ENCODE data around the gene MCFD2. TPM values are rescaled to one million over a fixed set of nuclear protein-coding genes. Genes with fewer than 3 reads are reported as not detected.

MCFD2 gene
- total RNA-seq, 5 donors from 2014 or later (not counting 1 experiment from before 2014, with no cell fraction given), result 30.8 to 44.0 (median 35.2) TPM

DNA sequence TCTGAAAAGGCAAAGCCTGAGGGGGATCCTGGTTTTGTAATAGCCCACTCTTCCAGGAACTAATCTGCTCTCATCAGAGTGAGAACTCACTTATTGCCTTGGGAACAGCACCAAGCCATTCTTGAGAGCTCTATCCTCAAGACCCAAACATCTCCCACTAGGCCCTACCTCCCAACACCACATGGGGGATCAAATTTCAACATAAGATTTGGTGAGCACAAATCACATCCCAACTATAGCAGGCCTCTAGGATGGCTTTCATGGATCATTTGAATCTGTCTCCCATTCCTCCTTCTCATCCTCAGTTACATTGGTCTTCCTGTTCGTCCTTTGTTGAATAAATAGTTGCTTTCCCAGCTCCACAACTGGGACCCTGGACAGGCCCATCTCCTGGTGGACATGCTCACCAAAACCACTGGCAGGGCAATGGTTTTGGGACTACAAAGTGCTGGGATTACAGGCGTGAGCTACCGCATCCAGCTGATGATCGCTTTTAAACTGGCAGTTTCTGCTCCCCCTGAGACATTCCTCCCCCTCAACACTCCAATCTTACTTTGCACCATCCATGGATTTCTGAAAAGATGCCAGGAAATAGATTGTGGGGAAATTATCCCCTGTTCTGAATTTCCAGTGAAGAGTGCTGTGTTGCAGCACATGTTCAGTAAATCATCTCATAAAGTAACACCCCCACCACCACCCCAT, 42.6 kb downstream of the MCFD2 start:
- Histone ChIP-seq H3K4me1 (ENCODE audit: control insufficient read depth in 1 of 2, extremely low read depth in 1 of 2, insufficient read depth in 2 of 2, low read length in 2 of 2) (no peaks in the 10 kb centered on the region), H3K27ac (ENCODE audit: low read length) (no peak overlapping the region), H3K27me3 (replicated peaks in 1 of 2; ENCODE audit: control insufficient read depth in 2 of 2, extremely low read depth in 1 of 2, insufficient read depth in 2 of 2, low read length in 1 of 2) (peaks cover 0 to 22% of the 10 kb centered on the region in 2 experiments), H3K36me3 (ENCODE audit: control insufficient read depth in 2 of 2, extremely low read depth in 1 of 2, insufficient read depth in 1 of 2, low read length in 1 of 2) (no peaks in the 10 kb centered on the region), H3K9me3 (no peaks in the 10 kb centered on the region), H3K4me3 (ENCODE audit: control insufficient read depth in 1 of 2, extremely low read depth in 1 of 2, low read length in 1 of 2) (no peak overlapping the region)
- ChIA-PET POLR2A (no interaction called here), CTCF (no interaction called here)
- DNase-seq, result no peak
- 40% methylated on average over 1 of the region's 4 CpGs for WGBS (ENCODE audit: insufficient coverage)
- Mint-ChIP-seq H3K36me3 (no peaks in the 10 kb centered on the region), H3K4me1 (no peaks in the 10 kb centered on the region), H3K27ac (no peak overlapping the region), H3K27me3 (peaks cover 7 to 16% of the 10 kb centered on the region in 2 donors), H3K4me3 (no peak overlapping the region), H3K9me3 (no peaks in the 10 kb centered on the region)
- no peak for ATAC-seq (replicated peaks in 1 of 4)

DNA sequence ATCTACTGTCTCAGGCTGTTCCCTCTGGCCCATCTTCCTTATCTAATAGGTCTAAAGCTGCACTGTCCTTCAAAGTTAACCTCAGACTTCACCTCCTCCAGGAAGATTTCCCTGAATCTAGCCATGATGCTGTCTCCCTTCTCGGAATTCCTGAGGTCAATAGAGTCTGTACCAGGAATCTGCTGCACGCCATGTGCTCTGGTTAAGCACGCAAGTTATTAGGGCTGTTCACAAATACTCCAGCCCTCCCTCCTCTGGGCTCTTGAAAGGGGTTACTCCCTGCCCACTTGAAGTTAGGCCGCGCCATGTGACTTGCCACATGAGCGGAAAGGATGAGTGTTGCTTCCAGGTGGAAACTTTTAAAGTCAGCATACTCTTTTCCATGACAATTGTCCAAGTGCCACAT, 43.6 kb downstream of the MCFD2 start:
- no peak for DNase-seq
- H3K27me3 ChIP-seq (replicated peaks in 1 of 2; ENCODE audit: control insufficient read depth in 2 of 2, extremely low read depth in 1 of 2, insufficient read depth in 2 of 2, low read length in 1 of 2), result peaks cover 0 to 22% of the 10 kb centered on the region in 2 experiments
- H3K27ac ChIP-seq (ENCODE audit: low read length), result no peak overlapping the region
- H3K36me3 ChIP-seq (ENCODE audit: control insufficient read depth in 2 of 2, extremely low read depth in 1 of 2, insufficient read depth in 1 of 2, low read length in 1 of 2), result no peaks in the 10 kb centered on the region
- H3K4me3 ChIP-seq (ENCODE audit: control insufficient read depth in 1 of 2, extremely low read depth in 1 of 2, low read length in 1 of 2), result no peak overlapping the region
- WGBS (ENCODE audit: insufficient coverage), result 91% methylated on average over 6 of the region's 6 CpGs
- no peak overlapping the region for H3K27ac Mint-ChIP-seq
- no peak for ATAC-seq (replicated peaks in 1 of 4)
- ChIA-PET CTCF (no interaction called here), POLR2A (no interaction called here)
- no peaks in the 10 kb centered on the region for H3K9me3 ChIP-seq
- no peak overlapping the region for H3K4me3 Mint-ChIP-seq
- peaks cover 7 to 16% of the 10 kb centered on the region in 2 donors for H3K27me3 Mint-ChIP-seq
- H3K4me1 Mint-ChIP-seq, result no peaks in the 10 kb centered on the region
- H3K9me3 Mint-ChIP-seq, result no peaks in the 10 kb centered on the region
- H3K36me3 Mint-ChIP-seq, result no peaks in the 10 kb centered on the region
- H3K4me1 ChIP-seq (ENCODE audit: control insufficient read depth in 1 of 2, extremely low read depth in 1 of 2, insufficient read depth in 2 of 2, low read length in 2 of 2), result no peaks in the 10 kb centered on the region

DNA sequence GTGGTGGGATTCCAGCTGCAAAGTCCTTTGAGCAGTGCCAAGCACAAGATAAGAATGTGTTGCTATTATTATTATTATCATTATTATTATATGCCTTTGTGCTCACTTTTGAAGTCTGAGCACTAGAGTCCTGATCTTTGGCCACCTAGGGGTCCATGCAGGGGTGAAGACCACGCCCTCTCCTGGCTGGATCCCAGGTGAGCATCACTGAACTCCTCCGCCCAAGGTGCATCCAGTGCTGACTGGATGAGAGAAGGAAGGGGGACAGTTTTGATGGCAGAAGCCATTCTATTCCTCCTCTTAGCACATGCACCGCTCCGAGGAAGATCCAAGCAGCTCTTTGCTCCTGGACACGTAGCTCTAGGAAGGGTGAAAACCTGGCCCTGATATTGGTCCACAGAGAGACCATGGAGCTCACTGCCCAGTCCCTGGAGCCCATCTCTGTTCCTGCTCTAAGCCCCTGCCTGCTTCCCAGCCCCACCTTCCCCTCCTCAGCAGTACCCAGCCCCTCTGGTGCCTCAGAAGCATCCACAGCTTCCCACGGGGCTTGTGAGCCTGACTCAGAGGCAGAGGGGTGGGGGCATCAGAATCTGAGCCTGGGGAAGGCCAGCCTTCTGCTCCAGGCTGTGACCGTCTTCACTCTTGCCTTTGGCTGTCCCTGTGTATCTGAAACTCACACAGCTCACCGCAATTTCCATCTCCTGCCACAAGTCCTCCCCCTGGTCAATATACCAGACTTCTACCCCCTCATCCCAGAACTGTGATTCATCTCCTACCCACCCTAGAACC, 45.4 kb downstream of the MCFD2 start:
- no peak for ATAC-seq (replicated peaks in 1 of 4)
- Mint-ChIP-seq H3K27me3 (peaks cover 7 to 17% of the 10 kb centered on the region in 2 donors), H3K9me3 (peaks cover 0 to 4% (median 4%) of the 10 kb centered on the region in 3 donors), H3K4me1 (no peaks in the 10 kb centered on the region), H3K27ac (no peak overlapping the region), H3K4me3 (no peak overlapping the region), H3K36me3 (peaks cover 8% of the 10 kb centered on the region)
- H3K4me3 ChIP-seq (ENCODE audit: control insufficient read depth in 1 of 2, extremely low read depth in 1 of 2, low read length in 1 of 2), result no peak overlapping the region
- no peak for DNase-seq
- WGBS (ENCODE audit: insufficient coverage), result 55% methylated on average over 6 of the region's 8 CpGs
- H3K27ac ChIP-seq (ENCODE audit: low read length), result no peak overlapping the region
- no peaks in the 10 kb centered on the region for H3K4me1 ChIP-seq (ENCODE audit: control insufficient read depth in 1 of 2, extremely low read depth in 1 of 2, insufficient read depth in 2 of 2, low read length in 2 of 2)
- H3K36me3 ChIP-seq (ENCODE audit: control insufficient read depth in 2 of 2, extremely low read depth in 1 of 2, insufficient read depth in 1 of 2, low read length in 1 of 2), result no peaks in the 10 kb centered on the region
- no peaks in the 10 kb centered on the region for H3K9me3 ChIP-seq
- CTCF ChIA-PET, result interaction anchor here in 1 of 2 donors (0.5 kb wide), 1 partner anchor 20 kb away, joined by 3 read pairs; no protein-coding TSS in a partner anchor
- H3K27me3 ChIP-seq (replicated peaks in 1 of 2; ENCODE audit: control insufficient read depth in 2 of 2, extremely low read depth in 1 of 2, insufficient read depth in 2 of 2, low read length in 1 of 2), result peaks cover 0 to 18% of the 10 kb centered on the region in 2 experiments
- POLR2A ChIA-PET, result no interaction called here

DNA sequence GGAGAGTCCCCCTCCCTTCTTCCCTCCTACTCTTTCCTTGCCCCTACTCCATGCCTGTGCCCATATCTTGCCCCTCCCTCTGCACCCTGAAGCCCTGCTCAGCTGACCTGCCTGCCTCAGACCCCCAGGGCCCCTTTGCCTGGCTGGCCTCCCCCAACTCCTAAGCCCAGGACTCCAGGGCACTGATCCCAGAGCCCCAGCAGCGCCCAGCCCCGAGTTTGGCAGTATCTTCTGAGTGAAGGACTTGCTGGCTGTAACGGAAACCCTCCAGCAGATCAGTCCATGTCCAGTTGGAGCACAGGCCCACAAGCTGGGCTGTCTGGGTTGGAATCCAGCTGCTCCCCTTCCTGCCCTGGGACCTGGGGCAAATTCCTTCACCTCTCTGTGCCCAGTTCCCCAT, 46.0 kb downstream of the MCFD2 start:
- POLR2A ChIA-PET, result no interaction called here
- H3K27ac ChIP-seq (ENCODE audit: low read length), result no peak overlapping the region

DNA sequence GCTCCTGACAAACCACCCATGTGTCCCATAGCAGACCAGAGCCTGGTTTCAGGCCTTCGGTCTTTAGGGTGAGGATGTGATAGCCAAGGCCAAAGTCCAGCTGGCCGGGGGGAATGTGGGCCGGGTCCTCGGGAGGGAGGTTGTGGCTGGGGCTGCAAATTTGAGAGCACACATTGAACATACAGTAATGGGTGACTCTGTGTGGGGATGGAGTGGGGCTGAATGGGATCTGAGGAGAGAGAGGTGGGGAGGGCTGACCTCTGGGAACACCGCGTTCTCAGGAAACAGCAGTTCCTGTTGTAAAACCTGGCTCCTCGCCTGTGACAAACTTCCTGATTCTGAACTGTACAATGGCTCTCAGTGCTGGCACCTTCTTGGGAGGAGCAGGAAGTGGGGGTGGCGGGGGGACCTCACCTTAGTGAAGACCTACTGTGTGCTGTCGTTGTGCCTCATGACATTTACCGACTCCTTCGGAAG, 48.8 kb downstream of the MCFD2 start:
- Mint-ChIP-seq H3K27me3 (peaks cover 3 to 14% of the 10 kb centered on the region in 2 donors), H3K9me3 (peaks cover 4 to 17% (median 9%) of the 10 kb centered on the region in 3 donors), H3K4me3 (no peak overlapping the region), H3K4me1 (no peaks in the 10 kb centered on the region), H3K27ac (no peak overlapping the region), H3K36me3 (peaks cover 10% of the 10 kb centered on the region)
- Histone ChIP-seq H3K36me3 (ENCODE audit: control insufficient read depth in 2 of 2, extremely low read depth in 1 of 2, insufficient read depth in 1 of 2, low read length in 1 of 2) (no peaks in the 10 kb centered on the region), H3K9me3 (no peaks in the 10 kb centered on the region), H3K27ac (ENCODE audit: low read length) (no peak overlapping the region), H3K4me1 (ENCODE audit: control insufficient read depth in 1 of 2, extremely low read depth in 1 of 2, insufficient read depth in 2 of 2, low read length in 2 of 2) (no peaks in the 10 kb centered on the region), H3K27me3 (replicated peaks in 1 of 2; ENCODE audit: control insufficient read depth in 2 of 2, extremely low read depth in 1 of 2, insufficient read depth in 2 of 2, low read length in 1 of 2) (peaks cover 0 to 22% of the 10 kb centered on the region in 2 experiments), H3K4me3 (ENCODE audit: control insufficient read depth in 1 of 2, extremely low read depth in 1 of 2, low read length in 1 of 2) (no peak overlapping the region)
- CTCF ChIA-PET, result no interaction called here
- DNase-seq (no peak), ATAC-seq (replicated peaks in 1 of 4) (no peak)
- 48% methylated on average over 9 of the region's 11 CpGs for WGBS (ENCODE audit: insufficient coverage)
- POLR2A ChIA-PET, result no interaction called here

More for the DNA sequence above, 46.0 kb downstream of the MCFD2 start:
- no peak for ATAC-seq (replicated peaks in 1 of 4)
- H3K27ac Mint-ChIP-seq, result no peak overlapping the region
- 70% methylated on average over 3 of the region's 3 CpGs for WGBS (ENCODE audit: insufficient coverage)
- no peak for DNase-seq
- H3K9me3 Mint-ChIP-seq, result peaks cover 4 to 9% (median 6%) of the 10 kb centered on the region in 3 donors
- no peak overlapping the region for H3K4me3 Mint-ChIP-seq
- H3K36me3 Mint-ChIP-seq, result peaks cover 8% of the 10 kb centered on the region
- no peaks in the 10 kb centered on the region for H3K4me1 ChIP-seq (ENCODE audit: control insufficient read depth in 1 of 2, extremely low read depth in 1 of 2, insufficient read depth in 2 of 2, low read length in 2 of 2)
- CTCF ChIA-PET, result no interaction called here
- H3K27me3 ChIP-seq (replicated peaks in 1 of 2; ENCODE audit: control insufficient read depth in 2 of 2, extremely low read depth in 1 of 2, insufficient read depth in 2 of 2, low read length in 1 of 2), result peaks cover 0 to 18% of the 10 kb centered on the region in 2 experiments
- no peaks in the 10 kb centered on the region for H3K36me3 ChIP-seq (ENCODE audit: control insufficient read depth in 2 of 2, extremely low read depth in 1 of 2, insufficient read depth in 1 of 2, low read length in 1 of 2)
- H3K4me1 Mint-ChIP-seq, result no peaks in the 10 kb centered on the region
- no peaks in the 10 kb centered on the region for H3K9me3 ChIP-seq
- H3K27me3 Mint-ChIP-seq, result peaks cover 6 to 17% of the 10 kb centered on the region in 2 donors
- H3K4me3 ChIP-seq (ENCODE audit: control insufficient read depth in 1 of 2, extremely low read depth in 1 of 2, low read length in 1 of 2), result no peak overlapping the region

DNA sequence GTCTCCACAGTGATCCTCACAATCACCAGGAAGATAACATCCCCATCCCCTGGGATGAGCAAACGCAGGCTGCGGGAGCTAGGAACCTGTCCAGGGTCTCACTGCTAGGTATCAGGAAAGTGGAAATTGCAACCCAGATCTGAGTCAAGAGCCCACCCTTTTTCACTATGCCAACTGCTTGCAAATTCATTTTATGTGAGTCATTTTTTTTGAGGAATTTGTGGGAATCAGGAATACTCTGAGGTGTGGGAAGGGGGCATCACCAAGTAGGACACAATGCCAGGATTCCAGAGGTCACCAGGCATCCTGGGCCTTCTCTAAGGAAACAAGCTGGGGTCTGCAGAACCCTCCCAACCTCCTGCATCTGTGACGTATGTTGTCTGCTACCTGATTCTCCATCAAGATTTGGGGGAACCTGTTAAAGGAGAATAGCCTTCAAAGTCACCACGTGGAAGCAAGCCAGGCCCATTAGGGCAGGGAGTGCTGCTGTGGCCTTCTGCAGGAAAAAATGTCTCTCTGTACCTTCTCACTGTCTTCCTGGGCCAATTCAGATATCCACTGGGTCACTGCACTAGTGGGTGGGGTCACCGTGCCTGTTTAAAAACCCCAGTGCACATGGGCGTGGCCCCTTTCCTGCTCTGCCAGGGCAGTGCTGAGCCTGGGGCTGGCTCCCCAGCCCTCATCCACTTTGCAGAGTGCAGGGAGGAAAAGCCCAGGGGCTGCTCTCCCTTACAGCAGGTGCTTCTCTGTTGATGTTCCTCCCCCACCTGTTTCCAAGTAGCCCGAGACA, 50.2 kb downstream of the MCFD2 start:
- ChIA-PET POLR2A (no interaction called here), CTCF (interaction anchor here in 1 of 2 donors (0.5 to 0.6 kb wide), 2 partner anchors 8 to 342 kb away, joined by 3 read pairs; no protein-coding TSS in a partner anchor)
- DNase-seq (no peak), ATAC-seq (replicated peaks in 1 of 4) (no peak)
- 76% methylated on average over 6 of the region's 7 CpGs for WGBS (ENCODE audit: insufficient coverage)
- Histone ChIP-seq H3K36me3 (ENCODE audit: control insufficient read depth in 2 of 2, extremely low read depth in 1 of 2, insufficient read depth in 1 of 2, low read length in 1 of 2) (no peaks in the 10 kb centered on the region), H3K4me3 (ENCODE audit: control insufficient read depth in 1 of 2, extremely low read depth in 1 of 2, low read length in 1 of 2) (no peak overlapping the region), H3K4me1 (ENCODE audit: control insufficient read depth in 1 of 2, extremely low read depth in 1 of 2, insufficient read depth in 2 of 2, low read length in 2 of 2) (no peaks in the 10 kb centered on the region), H3K27me3 (replicated peaks in 1 of 2; ENCODE audit: control insufficient read depth in 2 of 2, extremely low read depth in 1 of 2, insufficient read depth in 2 of 2, low read length in 1 of 2) (peaks cover 0 to 22% of the 10 kb centered on the region in 2 experiments), H3K27ac (ENCODE audit: low read length) (no peak overlapping the region), H3K9me3 (no peaks in the 10 kb centered on the region)
- no peak overlapping the region for H3K27ac Mint-ChIP-seq
- peaks cover 10% of the 10 kb centered on the region for H3K36me3 Mint-ChIP-seq
- no peak overlapping the region for H3K4me3 Mint-ChIP-seq
- H3K9me3 Mint-ChIP-seq, result peaks cover 4 to 17% (median 9%) of the 10 kb centered on the region in 3 donors
- no peaks in the 10 kb centered on the region for H3K4me1 Mint-ChIP-seq
- H3K27me3 Mint-ChIP-seq, result peaks cover 3 to 7% of the 10 kb centered on the region in 2 donors

Measured in T-cell (primary cell).